Gastroesophageal sphincter (tissue), 4 donors: ENCODE data around the gene DCXR. TPM values are rescaled to one million over a fixed set of nuclear protein-coding genes. Genes with fewer than 3 reads are reported as not detected.

Source experiments
- ATAC-seq: fragments of 150-250 bp; one replicate; pipeline ENCODE4 v1.9.1; 2016; ENCODE audit warnings: mild to moderate bottlenecking, moderate library complexity
- H3K27ac ChIP-seq, 4 donors: fragments of 200-600 bp; sonication (generic) in 3 of 4; 1 replicate in 3 of 4; 2 replicates in 1 of 4; pipeline ENCODE4 v1.5.1; 2016 to 2019
- H3K27me3 ChIP-seq: fragments of 200-600 bp; sonication (generic); one replicate; pipeline ENCODE4 v1.5.1; 2019
- H3K36me3 ChIP-seq, 2 donors: fragments of 200-600 bp; sonication (generic); one replicate each; pipeline ENCODE4 v1.5.1; 2019; ENCODE audit warnings: control low read depth in 1 of 2
- H3K4me1 ChIP-seq, 3 donors: fragments of 200-600 bp; sonication (generic); 1 replicate in 2 of 3; 2 replicates in 1 of 3; pipeline ENCODE4 v1.5.1; 2016 to 2019; ENCODE audit warnings: control low read depth in 2 of 3
- H3K4me3 ChIP-seq, 2 donors: fragments of 200-600 bp; sonication (generic); one replicate each; pipeline ENCODE4 v1.5.1; 2019; ENCODE audit warnings: mild to moderate bottlenecking in 1 of 2, moderate library complexity in 1 of 2
- H3K9me3 ChIP-seq, 3 donors: fragments of 200-600 bp; sonication (generic); one replicate each; pipeline ENCODE4 v1.5.1; 2017 to 2019; ENCODE audit warnings: control low read depth in 2 of 3
- EP300 ChIP-seq: sonication (generic); formaldehyde crosslinking; IDR thresholded peaks from one replicate; pipeline ENCODE4 v1.6.1; 2017; ENCODE audit warnings: antibody characterized with exemption, mild to moderate bottlenecking
- POLR2A ChIP-seq, 2 donors: fragments of 450-650 bp; IDR thresholded peaks; one replicate each; pipeline ENCODE4 v1.6.1; 2017; ENCODE audit warnings: antibody characterized with exemption in 2 of 2, mild to moderate bottlenecking in 2 of 2, moderate library complexity in 1 of 2
- POLR2AphosphoS5 ChIP-seq: sonication (generic); formaldehyde crosslinking; IDR thresholded peaks from one replicate; pipeline ENCODE4 v1.6.1; 2017; ENCODE audit warnings: antibody characterized with exemption
- WGBS, 2 donors: methylation state at CpG; one replicate each; pipeline ENCODE4 v1.1.5; 2018; ENCODE audit warnings: low coverage in 1 of 2; 5-methylcytosine and 5-hydroxymethylcytosine counted together
- total RNA-seq, 4 donors: library from RNA; depleted of rRNA; stranded (reverse); fragments of >200 nt; gene quantifications; one replicate each; pipeline ENCODE4 v1.1.0, GENCODE V29; 2016
- TF ChIP-seq, protein P1 (sequence below), 4 experiments: fragments of 200-600 bp in 2 of 4; fragments of 450-650 bp in 2 of 4; sonication (generic) in 1 of 4; IDR thresholded peaks; one replicate each; pipeline ENCODE4 v1.5.1; 2017 to 2019; ENCODE audit warnings: antibody characterized with exemption in 4 of 4, mild to moderate bottlenecking in 2 of 4, moderate library complexity in 2 of 4

The DCXR gene
- total RNA-seq, 4 donors from 2014 or later: 70.7 to 140 (median 108) TPM

DNA sequence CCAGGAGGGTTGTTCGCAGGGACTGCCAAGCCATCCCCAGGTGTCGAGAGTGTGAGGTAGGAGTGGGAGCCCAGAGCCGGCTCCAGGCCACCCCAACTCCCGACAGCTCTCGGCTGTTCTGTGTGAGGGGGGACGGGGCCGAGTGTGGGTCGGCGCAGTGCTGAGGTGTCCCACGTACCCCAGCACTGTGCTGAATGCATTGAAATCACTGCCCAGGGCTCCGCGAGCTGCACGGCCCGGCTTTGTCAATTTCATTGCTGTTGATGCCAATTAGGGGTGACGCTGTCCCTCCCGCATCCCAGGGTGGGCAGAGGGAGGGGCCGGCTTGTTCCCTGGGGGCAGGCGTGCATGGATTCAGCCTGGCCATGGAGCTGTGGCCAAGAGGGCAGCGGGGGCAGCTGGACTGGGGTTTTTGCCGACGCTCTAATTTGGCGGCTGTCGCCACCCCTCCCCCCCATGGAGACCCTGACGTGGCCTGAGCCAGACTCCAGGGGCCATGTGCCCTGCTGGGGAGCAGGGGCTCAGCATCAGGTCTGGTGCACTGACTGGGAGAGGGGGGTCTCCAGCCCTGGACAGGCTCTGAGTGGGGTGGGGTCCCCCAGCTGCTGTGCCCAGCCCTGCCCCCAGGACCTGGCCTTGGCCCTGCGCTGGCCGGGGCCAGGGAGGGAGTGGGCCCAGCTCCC, 29.1 kb downstream of the DCXR start:
- Histone ChIP-seq H3K27me3 (no peaks in the 10 kb centered on the region), H3K27ac (no peak overlapping the region), H3K36me3 (peaks cover 0 to 34% of the 10 kb centered on the region in 2 donors), H3K9me3 (no peaks in the 10 kb centered on the region), H3K4me1 (peaks cover 0 to 36% (median 16%) of the 10 kb centered on the region in 3 donors), H3K4me3 (no peak overlapping the region)
- TF ChIP-seq, protein P1, sequence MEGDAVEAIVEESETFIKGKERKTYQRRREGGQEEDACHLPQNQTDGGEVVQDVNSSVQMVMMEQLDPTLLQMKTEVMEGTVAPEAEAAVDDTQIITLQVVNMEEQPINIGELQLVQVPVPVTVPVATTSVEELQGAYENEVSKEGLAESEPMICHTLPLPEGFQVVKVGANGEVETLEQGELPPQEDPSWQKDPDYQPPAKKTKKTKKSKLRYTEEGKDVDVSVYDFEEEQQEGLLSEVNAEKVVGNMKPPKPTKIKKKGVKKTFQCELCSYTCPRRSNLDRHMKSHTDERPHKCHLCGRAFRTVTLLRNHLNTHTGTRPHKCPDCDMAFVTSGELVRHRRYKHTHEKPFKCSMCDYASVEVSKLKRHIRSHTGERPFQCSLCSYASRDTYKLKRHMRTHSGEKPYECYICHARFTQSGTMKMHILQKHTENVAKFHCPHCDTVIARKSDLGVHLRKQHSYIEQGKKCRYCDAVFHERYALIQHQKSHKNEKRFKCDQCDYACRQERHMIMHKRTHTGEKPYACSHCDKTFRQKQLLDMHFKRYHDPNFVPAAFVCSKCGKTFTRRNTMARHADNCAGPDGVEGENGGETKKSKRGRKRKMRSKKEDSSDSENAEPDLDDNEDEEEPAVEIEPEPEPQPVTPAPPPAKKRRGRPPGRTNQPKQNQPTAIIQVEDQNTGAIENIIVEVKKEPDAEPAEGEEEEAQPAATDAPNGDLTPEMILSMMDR (IDR thresholded peaks at IDR 0.05): no peak
- TF ChIP-seq POLR2AphosphoS5 (no peak), EP300 (no peak), POLR2A (IDR thresholded peaks at IDR 0.05) (no peak)
- no CpG with 5 or more reads among the region's 26 CpGs for WGBS, 2 donors
- ATAC-seq: no peak

DNA sequence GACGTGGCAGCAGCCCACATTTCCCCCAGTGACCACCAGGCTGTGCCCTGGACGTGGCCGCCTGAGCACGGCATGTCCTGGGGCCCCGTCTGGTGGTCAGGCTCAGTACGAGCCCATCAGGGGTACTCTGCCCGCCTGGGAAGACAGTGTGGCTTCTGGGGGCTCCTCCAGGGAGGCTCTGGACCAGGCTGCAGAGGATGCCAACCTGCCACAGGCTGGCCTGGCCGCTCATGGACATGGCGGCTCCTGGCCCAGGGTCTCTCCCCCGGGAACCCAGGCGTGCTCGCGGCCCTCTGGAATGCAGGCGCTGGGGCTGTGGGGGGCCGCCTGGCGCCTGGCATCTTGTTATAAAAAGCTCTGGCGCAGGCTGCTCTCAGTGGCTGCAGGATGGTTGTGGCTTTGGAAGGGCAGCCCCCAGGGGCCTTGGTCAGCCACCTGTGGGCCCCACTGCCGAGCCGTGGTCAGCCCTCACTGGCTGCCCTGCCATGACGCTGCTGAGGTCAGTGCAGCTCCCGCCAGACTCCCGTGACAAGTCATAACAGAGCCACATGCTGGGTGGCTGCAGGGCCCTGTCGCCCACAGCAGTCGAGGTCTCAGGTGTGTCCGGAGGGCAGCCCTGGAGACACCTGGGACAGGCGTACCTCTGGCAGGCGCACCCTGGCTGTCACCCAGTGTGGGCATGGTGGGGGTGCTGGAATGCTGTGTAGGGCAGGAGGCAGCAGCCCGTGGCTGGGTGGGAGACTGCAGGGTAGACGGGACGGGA, 29.8 kb downstream of the DCXR start:
- no peaks in the 10 kb centered on the region for H3K9me3 ChIP-seq
- peaks cover 0 to 43% (median 21%) of the 10 kb centered on the region in 3 donors for H3K4me1 ChIP-seq
- TF ChIP-seq POLR2AphosphoS5 (no peak), EP300 (no peak), POLR2A (IDR thresholded peaks at IDR 0.05) (no peak)
- TF ChIP-seq, protein P1 (IDR thresholded peaks at IDR 0.05): no peak
- ATAC-seq: no peak
- H3K36me3 ChIP-seq: peaks cover 0 to 34% of the 10 kb centered on the region in 2 donors
- no peak overlapping the region for H3K4me3 ChIP-seq
- WGBS, 2 donors: no CpG with 5 or more reads among the region's 30 CpGs
- H3K27ac ChIP-seq: no peak overlapping the region
- H3K27me3 ChIP-seq: no peaks in the 10 kb centered on the region

DNA sequence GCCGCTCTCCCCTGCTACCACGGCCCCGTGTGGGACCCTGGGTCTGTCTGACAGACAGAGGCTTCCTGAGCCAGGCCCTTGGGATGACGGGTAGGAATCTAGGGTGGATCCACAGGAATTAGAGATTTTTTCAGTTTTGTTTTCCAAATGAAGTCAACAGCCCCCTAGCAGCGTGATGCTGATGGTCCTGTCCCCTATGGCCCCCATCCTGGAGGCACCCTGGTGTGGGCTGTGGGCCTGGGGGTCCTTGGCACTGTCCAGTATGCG, 30.3 kb downstream of the DCXR start:
- TF ChIP-seq POLR2A (IDR thresholded peaks at IDR 0.05) (no peak), EP300 (no peak), POLR2AphosphoS5 (no peak)
- TF ChIP-seq, protein P1 (IDR thresholded peaks at IDR 0.05): no peak
- no peak overlapping the region for H3K27ac ChIP-seq
- peaks cover 0 to 46% (median 21%) of the 10 kb centered on the region in 3 donors for H3K4me1 ChIP-seq
- no peaks in the 10 kb centered on the region for H3K9me3 ChIP-seq
- ATAC-seq: no peak
- no peak overlapping the region for H3K4me3 ChIP-seq
- no peaks in the 10 kb centered on the region for H3K27me3 ChIP-seq
- WGBS, 2 donors: no CpG with 5 or more reads among the region's 6 CpGs
- peaks cover 0 to 30% of the 10 kb centered on the region in 2 donors for H3K36me3 ChIP-seq

DNA sequence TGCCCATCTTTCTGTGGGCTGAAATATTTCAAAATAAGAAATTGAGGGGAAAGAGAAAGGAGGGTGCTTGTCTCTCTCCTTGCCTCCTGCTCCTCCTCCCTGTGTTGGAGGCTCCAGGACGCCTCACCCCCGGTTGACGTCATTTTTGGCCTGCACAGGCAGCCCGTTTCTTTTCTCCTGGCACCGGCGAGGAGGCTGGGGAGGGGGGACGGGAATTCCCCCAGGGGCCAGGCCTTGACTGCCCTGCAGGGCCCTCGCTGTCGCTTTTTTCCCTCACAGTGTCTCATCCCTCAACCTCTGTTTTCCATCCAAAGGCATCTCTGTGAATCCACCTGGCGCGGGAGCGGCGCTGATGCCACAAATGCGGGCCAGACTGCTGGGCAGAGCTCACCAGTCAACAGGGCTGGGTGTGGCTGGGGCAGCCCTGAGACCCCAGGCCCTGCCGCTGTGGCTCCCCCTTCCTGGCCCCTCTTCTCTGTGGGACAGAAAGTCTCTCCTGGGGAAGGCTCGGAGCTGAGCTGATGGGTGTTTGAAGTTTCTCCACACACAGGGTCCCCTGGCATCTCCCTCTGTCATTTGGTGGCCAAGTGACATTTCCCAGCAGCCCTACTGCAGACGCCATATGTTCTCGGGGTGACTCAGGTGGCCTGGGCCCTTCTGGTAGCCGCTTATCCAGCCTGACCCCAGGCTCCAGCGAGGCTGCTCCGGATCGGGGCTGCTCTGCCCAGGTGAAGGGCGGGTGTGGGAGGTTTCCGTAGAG, 30.8 kb downstream of the DCXR start:
- no peaks in the 10 kb centered on the region for H3K27me3 ChIP-seq
- peaks cover 0 to 46% (median 21%) of the 10 kb centered on the region in 3 donors for H3K4me1 ChIP-seq
- H3K9me3 ChIP-seq: no peaks in the 10 kb centered on the region
- peaks cover 0 to 25% of the 10 kb centered on the region in 2 donors for H3K36me3 ChIP-seq
- ATAC-seq: no peak
- no peak overlapping the region for H3K4me3 ChIP-seq
- H3K27ac ChIP-seq: no peak overlapping the region
- TF ChIP-seq POLR2A (IDR thresholded peaks at IDR 0.05) (no peak), EP300 (no peak), POLR2AphosphoS5 (no peak)
- TF ChIP-seq, protein P1 (IDR thresholded peaks at IDR 0.05): no peak
- WGBS, 2 donors: 45% methylated on average over 2 of the region's 24 CpGs; no CpG with 5 or more reads in 1 of the 2 donors
